NOMO-1 treated with DMSO at 0.1 percent for 48 hours (cell line): ENCODE measurements around the gene INTS2.
"Not testable (repeated sequence)": the region's sequence is repeated elsewhere in the genome, so short reads cannot be mapped to it uniquely, and the experiment has no call there.

Experiments
- DNase-seq: peaks from one replicate; lab custom pipeline; 2025; ENCODE audit not compliant: unreplicated experiment; lab: John Stamatoyannopoulos, UW

Gene INTS2

GRCh38 chr17:61927208-61928100 lies at the start of gene INTS2:
Gene INTS2 (minus strand): TSS chr17:61927982. CDS start chr17:61926644, 1,338 bp downstream.
- DNase-seq, result peak; percentile 93

- DNase-seq, result no peak
Observed at GRCh38 chr17:61974115-61974514, 46.3 kb upstream of the INTS2 start.

DNA sequence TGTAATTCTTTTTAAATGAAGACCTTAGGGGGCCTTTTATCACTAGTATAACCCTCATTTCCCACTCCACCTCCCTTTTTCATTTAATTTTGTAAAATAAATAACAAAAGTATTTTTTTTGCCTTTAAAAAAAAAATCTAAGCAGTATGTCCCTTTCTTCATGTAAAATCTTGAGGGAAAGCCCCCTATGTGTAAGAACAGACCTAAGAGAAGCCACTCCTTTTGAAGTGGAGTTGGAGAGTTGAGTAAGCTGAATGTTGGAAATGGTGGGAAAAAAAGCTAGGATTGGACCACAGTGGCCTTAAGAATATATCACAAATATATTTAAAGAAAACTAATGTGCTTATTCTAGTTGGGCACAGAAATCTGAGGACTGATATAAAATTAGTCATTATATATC lies 44.5 kb upstream of the INTS2 start:
- no peak for DNase-seq

GRCh38 chr17:61970030-61970429 lies 42.2 kb upstream of the INTS2 start:
- DNase-seq, result peak; percentile 91

GRCh38 chr17:61968757-61969156 lies 41.0 kb upstream of the INTS2 start:
- no peak for DNase-seq

DNA sequence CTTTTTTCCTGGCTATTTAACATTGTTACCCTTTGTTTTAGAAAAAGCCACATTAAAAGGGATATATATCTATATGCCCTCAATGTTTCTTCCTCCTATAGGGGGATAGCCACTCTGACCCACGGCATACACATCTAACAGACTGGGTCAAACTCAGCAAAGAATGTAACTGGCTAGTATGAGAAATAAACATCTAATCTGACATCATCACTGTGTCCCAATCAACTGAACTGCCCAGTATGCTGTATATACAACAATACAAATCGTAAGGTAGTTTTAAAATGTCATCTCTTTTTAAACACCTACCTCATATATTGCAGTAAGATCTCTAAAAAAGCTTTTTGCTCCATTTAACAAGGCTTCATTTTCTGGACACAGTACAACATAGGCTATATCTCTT lies 39.9 kb upstream of the INTS2 start:
- no peak for DNase-seq

- no peak for DNase-seq
Observed at GRCh38 chr17:61966191-61966590, 38.4 kb upstream of the INTS2 start.

DNA sequence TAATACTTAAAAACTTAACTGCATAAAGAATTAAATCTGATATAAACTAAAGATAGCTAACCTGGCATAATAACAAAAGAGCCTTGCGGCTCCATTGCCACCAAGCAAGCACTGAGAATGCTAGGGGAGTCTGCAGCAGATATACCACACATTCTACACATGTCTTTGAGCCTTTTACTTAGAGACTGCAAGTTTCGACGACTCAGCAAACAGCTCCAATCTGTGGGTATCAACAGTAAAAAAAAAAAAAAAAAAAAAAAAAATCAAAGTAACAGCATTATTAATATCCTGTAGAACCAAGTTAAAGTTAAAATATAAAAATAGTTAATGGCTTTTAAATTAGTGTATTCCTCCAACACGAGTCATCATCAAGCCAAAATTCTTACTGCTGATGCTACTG lies 27.8 kb upstream of the INTS2 start:
- no peak for DNase-seq

DNA sequence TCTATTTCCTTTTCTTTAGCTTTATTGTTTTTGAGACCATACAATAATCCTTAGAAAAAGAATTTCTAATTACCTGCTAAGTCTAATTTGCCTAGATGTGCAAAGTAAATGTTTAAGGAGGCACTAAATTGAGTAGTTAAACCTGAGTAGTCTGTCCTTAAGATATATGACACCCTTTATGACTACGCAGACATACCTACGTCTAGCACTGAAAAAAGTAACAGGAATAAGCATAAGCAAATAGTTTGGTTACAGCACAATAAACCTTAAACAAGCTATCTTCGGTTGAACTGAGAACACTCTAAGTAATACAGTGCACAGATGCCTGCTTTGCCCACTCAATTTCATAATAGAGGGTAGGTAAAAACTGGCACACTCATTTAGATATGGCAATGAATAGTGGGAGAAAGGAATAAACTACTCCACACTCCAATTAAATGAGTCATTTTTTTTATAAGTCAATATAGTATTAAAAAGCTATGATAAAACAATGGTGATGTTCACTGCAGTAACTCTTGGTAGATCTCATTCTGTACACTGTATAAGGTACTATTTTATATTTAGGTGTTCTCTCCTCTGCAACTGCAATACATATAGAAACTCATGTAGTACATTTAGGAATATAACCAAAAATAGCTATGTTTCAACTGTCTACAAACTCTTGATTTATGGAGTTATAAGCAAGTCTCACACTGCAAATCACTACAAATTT lies 19.7 kb upstream of the INTS2 start:
- DNase-seq, result no peak

GRCh38 chr17:61946359-61946758 lies 18.6 kb upstream of the INTS2 start:
- DNase-seq, result no peak

GRCh38 chr17:61943117-61943516 lies 15.3 kb upstream of the INTS2 start:
- DNase-seq, result no peak

DNA sequence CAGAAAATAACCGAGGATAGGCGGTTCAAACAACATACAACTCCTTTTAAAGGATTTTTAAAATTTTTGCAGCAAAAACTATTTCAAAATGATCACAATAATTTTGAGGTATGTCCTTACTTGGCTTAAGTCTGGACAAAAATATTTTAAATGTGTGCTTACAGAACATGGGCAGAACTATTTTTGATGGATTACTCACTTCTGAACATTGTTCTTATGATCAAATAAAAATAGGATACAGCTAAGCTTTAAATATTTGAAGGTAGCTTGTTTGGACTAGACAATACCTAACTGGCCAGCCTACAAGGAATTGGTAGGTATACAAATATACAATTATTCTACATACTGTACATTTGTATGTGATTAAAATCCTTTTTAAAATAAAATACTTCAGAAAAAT lies 14.3 kb upstream of the INTS2 start:
- no peak for DNase-seq

- DNase-seq, result no peak
Observed at GRCh38 chr17:61928101-61928436, 287 bp upstream of the INTS2 start.

DNA sequence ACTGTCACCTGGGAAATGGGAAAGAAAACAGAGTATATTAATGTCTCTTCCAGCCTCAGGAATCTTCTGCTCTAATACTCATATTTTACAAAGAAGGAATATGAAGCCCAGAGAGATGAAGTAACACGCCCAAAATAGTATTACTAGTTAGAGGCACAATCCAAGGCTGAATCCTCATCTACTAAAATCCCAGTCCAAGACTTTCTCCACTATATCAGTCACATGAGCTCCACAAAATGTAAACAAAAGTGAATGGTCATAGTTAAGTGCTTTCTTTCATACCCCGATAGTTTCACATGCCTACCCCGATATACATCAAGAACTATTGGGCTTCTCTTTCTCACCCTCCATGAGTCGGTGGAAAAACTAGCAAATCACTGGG lies 965 bp downstream of the INTS2 start:
- no peak for DNase-seq

- DNase-seq, result not testable (repeated sequence)
Observed at GRCh38 chr17:61915162-61915561, 12.6 kb downstream of the INTS2 start.

- DNase-seq, result no peak
Observed at GRCh38 chr17:61908292-61909037, 19.3 kb downstream of the INTS2 start.

- no peak for DNase-seq
Observed at GRCh38 chr17:61907361-61907760, 20.4 kb downstream of the INTS2 start.

DNA sequence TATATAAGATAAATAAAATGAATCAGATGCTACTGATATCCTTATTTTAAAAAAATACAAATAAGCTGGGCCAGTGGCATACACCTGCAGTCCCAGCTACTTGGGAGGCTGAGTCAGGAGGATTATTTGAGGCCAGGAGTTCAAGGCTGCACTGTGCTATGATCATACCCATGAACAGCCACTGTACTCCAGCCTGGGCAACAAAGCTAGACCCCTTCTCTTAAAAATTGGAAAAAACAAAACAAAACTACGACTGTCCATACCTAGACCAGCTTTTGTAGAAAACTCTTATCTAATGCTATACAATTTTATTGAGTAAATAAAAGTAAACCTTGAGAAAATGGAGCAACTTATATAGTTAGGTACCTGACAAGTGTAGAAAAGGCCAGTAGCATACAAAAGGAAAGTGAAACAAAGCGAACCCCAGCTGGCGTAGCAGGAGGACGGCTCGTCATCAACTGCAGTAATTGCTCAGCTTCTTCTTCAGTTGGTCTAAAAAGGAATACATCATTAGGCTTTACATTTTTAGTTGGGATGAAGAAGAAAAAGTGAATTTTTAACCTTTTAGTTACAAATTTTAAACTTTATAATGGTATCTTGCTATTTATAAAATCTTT lies 23.6 kb downstream of the INTS2 start:
- DNase-seq, result no peak

- DNase-seq, result no peak
Observed at GRCh38 chr17:61903251-61903650, 24.5 kb downstream of the INTS2 start.

DNA sequence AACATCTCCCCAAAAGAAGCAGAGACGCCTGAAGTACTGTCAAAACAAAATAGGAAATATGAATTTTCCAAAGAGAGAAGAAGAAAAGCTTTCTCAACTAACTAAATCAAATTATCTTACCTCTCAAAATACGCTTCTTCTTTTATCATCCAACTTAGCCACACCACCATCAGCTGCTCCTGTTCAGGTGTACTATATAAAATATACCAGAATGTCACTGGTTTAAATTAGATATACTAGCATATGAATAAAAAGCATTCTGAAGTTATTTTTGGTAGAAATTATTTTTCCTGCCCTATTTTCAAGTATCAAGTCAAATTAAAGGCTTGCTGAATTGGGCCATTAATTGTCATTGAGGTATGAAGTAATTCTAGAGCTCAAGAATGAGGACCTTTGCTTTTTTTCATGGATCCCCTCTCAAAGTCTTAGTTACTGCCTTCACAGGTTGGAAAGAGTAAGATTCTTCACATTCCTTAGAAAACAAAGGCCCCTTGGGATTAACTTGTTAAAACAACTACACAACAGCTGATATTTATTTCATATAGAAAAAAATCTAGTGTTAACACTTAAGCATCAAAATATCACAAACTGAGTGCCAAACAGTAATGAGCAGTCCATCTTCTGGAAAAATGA lies 30.1 kb downstream of the INTS2 start:
- DNase-seq, result no peak

DNA sequence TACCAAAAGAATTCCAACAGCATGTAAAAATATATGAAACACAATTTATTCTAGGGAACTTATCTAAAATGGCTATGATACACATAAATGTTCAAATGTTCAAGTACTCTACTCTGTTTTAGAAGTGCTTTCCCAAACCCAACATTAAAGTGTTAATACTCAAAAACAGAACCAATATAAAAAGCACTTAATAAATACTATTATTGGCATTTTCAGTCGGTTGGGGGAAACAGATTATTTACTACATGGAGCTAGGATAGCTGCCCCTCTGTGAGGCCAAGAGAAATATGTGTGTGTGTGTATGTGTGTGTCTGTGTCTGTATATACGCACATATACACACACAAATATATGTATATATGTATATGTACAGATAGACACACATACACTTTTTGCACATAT lies 32.4 kb downstream of the INTS2 start:
- DNase-seq, result no peak
